HG03175 (cell line): ENCODE measurements around the gene PTPN2.
"Not testable (repeated sequence)": the region's sequence is repeated elsewhere in the genome, so short reads cannot be mapped to it uniquely, and the experiment has no call there.

Experiments used
- ATAC-seq: cut with Tn5 transposase; IDR thresholded peaks from one replicate; pipeline ENCODE4 v1.9.1; 2021; ENCODE audit warnings: mild to moderate bottlenecking, moderate library complexity; ENCODE audit not compliant: unreplicated experiment

The PTPN2 gene

DNA sequence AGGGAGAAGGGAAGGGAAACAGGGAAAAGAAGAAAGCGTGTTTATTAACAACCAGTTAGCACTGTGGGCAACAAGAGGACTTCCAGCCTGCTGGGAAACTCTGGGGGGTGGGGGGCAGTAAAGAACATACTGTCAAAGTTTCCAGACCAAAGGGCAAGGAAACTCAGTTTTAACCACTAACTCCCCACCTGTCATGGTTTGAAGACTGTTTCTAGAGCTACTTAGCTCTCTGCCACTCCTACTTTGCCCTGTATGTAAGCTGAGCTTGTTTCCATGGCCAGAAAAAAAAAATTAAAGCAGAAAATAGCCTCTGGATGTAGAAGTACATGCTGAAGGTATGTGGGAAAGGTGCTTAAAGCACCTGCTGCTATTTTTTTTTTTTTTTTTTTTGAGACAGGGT lies 11.0 kb upstream of the PTPN2 start:
- no peak for ATAC-seq

DNA sequence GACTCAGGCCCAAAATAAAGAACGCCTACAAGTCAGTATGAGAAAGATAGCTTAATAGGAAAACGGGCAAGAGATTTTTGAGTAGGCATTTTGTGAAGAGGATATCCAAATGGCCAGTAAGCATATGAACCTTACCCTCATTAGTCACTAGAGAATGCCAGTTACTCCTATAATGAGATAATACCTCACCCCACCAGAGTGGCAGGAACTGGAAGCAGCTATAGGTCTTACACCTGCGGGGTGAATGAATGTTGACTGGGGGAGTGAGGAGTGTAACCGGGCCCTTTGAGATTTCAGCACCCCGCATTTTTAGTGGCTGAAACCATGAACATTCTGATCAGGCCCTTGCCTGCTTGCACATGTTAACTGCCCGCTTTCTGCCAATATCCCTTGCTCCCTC lies 7.5 kb upstream of the PTPN2 start:
- no peak for ATAC-seq

DNA sequence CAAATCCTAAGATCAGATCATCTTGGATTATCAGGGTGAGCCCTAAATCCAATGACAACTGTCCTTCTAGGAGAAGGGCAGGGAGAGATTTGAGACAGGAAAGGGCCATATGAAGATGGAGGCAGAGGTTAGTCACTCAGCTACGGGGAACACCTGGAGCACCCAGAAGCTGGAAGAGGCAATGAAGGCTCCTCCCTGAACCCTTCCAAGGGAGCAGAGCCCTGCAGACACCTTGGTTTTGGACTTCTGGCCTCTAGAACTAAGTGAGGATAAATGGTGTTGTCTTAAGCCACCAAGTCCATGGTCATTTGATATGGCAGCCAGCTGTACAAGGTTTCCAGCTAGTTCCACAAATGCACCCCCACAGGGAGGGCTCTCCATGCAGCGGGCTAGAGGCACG lies 6.9 kb upstream of the PTPN2 start:
- no peak for ATAC-seq

DNA sequence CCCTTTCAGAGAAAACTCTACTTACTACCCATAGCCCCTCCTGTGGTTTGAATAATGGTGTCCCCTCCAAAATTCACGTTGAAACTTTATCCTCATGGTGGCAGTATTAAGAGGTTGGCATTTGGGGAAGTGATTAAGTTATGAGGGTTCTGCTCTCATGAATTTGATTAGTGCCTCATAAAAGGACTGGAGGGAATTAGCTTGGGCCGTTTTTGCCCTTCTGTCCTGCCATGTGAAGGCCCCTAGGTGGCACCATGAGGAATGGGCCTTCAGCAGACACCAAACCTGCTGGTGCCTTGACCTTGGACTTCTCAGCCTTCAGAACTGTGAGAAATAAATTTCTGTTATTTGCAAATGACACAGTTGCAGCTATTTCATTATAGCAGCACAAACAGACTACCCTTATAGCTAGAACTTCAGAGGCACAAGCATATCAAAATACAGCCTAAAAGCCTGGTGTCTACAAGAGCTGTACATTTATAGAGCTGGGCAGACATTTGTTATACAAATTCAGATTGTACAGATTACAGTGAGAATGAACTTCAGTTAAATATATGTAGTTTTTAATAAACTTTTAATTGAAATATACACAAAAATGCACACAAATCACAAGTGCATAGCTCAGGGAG lies 2.6 kb upstream of the PTPN2 start:
- ATAC-seq: no peak

DNA sequence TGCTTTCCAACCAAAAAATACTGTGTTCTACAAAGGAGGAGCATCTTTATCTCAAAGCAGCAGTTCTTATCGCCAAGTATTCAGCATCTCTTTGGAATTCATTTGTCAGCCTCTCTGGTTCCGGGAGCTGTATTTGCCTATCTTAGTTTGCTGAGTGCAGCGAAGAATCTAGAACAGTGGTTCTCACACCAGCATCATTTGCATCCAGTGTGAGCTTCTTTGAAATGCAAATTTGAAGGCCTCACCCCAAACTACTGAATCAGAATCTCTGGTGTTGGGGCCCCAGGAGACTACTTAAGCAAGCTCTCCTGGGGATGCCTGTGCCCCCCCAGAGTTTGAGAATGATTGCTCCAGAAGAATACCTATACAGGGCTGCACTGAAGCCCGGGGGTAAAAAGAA lies 1.5 kb upstream of the PTPN2 start:
- ATAC-seq: peak; percentile 27

DNA sequence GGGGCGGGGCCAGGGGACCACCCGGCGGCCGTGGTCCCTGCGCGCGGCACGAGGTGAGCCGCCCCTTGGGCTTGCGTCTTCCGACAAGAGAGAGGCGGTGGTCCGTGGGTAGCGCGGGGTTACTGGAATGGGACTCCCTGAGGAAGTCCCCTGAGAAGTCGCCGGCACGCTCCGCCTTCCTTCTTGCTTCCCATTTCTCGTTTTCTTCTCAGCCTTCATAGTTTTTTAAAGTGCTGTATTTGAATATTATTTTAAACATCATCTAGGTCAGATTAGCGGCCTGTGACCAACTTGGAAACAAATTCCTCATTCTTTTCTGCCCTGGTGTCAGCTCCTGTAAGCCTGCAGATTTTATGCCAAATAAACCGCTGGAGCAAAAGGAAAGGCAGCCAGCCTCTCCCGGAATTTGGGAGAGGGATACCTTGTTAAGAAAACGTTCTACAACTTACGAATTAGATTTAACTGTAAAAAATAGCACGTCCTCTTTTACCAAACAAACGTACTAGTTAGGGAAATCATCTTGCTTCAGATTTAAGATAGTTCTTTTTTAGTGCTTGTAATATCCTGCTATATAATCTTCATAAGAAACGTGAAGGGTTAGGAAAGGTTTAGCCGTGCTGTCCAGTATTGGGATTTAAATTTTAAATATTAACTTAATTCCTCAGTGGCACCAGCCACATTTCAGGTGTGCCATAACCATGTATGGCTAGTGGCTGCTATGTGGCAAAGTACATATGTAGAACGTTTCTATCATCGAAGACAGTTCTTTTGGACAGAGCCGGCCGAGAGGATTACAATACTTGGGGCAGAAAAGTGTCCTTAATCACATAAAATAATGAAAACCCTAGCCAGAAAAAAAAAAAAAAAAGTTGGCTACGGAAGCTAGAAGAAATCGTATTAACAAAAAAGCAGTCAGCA lies 628 bp upstream of the PTPN2 start:
- no peak for ATAC-seq

DNA sequence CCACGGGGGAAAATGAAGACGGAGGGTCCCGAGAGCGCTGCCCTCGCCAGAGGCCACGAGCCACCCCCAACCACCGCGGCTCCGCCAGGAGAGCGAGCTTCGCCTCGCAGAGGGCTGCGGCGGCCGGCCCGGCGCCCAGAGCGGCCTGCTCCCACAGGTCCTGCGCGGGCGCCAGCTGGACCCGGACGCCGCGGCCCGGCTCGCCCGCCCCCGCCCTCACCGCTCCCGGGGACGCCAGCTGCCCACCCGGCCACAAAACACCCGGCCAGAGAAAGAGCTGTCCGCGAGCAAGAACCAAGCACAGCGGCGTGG lies 709 bp downstream of the PTPN2 start:
- ATAC-seq: peak; percentile 6

DNA sequence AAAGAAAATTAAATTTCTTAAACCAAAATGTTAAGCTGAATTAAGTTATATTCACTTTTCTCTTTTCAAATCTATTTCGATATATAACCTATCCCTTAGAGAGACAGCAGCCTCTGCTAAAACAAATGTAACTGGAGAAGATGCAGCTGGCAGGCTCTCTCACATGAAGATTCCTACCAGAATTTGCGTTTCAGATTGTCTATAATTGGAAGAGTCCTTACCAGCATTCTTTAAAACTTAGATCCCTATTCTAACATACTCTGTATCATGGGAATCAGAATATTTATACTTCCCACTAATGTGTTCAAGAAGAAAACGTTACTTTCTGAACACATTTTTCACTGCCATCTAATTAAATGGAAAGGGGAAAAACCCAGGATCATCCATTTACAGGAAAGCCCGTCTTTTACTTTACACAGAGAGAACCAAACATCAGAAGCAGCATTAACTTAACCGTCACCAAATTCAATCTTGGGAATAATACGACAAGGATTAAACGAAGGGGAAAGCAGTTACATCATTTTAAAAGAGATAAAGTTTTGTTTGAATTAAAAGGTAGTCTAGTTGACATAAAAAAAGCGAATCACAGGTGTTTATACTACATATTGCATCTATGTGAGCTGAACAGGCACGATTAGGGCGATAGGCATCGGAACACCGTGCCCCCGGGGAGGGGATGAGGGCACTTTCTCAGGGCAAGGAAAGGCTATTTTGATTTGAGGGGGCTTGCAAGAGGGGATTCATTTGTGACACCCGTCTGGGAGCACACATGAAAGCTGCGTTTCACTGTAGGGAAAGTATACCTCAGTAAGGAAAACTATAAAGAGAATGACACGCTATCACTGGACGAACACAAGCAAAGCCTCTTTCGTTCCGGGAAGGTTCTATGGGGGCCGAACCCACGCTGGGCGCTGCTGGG lies 1.3 kb downstream of the PTPN2 start:
- no peak for ATAC-seq

DNA sequence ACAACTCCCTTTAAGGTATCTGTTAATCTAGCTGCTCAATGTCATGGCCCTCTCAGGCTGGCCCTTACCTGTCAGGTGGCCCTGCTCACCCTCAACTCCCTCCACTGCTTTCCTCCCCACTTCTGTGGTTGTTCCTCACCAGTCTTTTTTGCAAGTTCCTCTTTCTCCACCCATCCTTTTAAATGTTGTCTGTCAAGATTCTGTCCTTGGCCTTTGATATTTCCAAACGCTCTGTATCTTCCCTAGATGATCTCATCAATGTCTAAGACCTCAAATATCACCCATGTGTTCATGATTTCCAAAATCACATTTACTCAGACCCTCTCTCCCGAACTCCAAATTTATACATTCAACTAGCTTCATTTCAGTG lies 3.5 kb downstream of the PTPN2 start:
- no peak for ATAC-seq

DNA sequence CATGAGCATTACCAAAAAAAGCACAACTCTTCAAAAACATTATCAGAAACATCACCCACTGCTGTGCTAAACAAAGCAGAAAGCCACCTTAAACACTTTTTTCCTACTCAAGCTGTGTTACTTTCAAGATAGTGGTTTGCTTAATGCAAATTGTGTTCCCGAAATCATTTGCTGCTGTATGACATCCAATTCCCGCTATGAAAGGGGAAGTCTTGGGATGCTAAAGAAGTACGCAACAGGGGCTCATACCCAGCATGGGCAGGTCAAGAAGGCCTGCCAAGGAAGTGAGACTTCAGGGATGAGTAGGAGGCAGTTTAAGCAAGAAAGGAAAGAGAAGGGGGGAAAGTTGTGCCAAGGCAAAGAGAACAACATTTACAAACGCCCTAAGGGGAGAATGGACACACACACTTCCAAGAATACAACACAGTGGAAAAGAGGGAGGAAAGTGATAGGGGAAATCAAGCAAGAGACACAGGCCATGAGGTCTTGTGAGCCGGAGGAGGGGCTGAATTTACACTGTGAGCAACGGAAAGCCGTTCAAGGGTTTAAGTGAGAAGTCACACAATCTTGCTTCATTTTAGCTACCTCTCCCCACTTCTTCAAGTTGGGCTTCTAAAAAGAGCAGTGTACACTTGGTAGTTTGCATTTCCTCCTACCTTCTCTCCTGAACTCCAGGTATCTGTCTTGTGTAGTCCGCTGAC lies 4.0 kb downstream of the PTPN2 start:
- ATAC-seq: no peak

DNA sequence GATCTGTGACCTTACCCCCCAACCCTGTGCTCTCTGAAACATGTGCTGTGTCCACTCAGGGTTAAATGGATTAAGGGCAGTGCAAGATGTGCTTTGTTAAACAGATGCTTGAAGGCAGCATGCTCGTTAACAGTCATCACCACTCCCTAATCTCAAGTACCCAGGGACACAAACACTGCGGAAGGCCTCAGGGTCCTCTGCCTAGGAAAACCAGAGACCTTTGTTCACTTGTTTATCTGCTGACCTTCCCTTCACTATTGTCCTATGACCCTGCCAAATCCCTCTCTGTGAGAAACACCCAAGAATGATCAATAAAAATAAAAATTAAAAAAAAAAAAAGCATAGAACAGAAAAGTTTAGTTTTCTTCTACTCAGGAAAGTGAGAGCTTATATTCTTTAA lies 9.0 kb downstream of the PTPN2 start:
- not testable (repeated sequence) for ATAC-seq

DNA sequence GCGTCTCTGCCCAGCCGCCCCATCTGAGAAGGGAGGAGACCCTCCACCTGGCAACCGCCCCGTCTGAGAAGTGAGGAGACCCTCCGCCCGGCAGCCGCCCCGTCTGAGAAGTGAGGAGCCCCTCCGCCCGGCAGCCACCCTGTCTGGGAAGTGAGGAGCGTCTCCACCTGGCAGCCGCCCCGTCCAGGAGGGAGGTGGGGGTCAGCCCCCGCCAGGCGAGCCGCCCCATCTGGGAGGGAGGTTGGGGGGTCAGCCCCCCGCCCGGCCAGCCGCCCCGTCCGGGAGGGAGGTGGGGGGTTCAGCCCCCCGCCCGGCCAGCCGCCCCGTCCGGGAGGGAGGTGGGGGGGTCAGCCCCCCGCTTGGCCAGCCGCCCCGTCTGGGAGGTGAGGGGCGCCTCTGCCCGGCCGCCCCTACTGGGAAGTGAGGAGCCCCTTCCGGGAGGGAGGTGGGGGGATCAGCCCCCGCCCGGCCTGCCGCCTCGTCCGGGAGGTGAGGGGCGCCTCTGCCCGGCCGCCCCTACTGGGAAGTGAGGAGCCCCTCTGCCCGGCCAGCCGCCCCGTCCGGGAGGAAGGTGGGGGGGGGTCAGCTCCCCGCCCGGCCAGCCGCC lies 10.0 kb downstream of the PTPN2 start:
- ATAC-seq: not testable (repeated sequence)

DNA sequence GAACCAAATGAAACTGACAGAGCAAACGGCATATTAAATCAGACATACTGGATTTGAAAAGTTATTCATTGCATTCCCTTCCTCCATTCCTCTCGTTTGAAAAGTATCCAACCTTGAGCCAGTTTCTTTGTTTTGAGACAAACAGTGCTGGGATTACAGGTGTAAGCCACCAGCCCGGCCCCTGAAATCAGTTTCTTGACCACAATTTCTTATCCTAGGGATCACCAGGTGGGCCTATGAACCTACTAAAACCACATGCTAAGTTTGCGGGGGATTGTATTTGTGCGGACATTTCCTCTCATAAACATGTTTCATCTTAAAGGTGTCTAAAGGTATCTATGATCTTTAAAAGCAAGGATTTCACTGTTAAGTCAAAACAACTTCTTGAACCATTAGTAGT lies 11.6 kb downstream of the PTPN2 start:
- ATAC-seq: no peak

DNA sequence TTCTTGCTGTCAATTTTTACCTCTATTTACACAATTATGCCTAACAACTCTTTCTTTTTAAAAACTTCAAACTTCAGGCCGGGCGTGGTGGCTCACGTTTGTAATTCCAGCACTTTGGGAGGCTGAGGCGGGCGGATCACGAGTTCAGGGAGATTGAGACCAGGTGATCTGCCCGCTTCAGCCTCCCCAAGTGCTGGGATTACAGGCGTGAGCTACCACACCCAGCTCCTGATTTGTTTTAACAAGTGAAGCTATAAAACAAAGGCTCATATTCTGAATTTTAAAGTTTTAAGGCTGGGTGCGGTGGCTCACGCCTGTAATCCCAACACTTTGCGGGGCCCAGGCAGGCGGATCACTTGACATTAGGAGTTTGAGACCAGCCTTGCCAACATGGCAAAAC lies 15.5 kb downstream of the PTPN2 start:
- no peak for ATAC-seq

DNA sequence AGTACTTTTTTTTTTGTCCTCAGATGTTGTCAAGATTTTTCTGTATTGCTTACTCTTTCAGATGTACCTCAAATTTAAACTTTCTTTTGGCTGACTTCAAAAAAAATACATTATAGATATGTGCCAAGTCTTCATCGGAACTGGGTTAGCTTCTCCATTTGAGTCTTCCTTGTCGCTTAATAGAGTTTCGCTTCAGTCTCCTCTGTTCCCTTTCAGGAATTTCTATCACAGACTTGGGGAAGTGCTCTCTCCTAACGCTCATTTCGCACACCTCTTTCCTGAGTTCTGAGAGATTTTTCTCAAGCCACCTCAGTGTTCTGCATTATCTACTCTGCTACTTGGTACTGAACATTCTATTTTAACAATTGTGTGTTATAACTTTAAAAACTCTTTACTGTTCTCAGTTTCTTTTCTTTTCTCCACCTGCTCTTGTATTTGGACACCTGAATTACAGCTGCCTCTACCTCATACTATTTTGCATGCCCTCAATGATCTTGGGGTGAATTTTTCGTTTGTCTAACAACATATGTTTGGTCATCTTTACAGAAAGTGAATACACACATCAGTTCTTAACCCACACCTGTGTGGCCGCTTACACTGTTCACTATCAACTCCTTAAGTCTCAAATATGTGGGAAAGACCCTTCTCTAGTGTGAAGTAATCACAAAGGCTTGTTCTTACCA lies 16.5 kb downstream of the PTPN2 start:
- ATAC-seq: no peak

DNA sequence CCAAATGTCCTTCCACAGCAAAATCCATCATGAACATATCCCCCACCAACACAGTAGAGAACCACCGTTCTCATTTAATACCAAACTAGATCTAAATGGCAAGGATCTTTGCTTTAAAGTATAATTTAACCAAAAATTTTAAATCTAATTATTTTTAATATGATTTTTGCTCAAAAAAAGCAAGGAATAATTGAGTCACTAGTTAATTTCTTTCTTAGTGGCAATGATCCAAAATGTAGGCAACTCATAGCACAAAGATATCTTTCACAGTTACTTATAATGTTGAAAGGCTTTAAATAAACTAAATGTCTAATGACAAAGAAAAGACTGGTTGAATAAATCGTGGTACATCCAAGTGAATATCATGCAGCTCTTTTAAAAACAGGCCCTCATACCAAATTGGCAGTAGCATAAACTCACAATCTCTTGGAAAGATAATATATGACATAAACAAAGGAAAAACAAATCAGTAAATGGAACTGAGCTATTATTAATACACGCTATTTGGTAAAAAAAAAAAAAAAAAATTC lies 20.3 kb downstream of the PTPN2 start:
- no peak for ATAC-seq

DNA sequence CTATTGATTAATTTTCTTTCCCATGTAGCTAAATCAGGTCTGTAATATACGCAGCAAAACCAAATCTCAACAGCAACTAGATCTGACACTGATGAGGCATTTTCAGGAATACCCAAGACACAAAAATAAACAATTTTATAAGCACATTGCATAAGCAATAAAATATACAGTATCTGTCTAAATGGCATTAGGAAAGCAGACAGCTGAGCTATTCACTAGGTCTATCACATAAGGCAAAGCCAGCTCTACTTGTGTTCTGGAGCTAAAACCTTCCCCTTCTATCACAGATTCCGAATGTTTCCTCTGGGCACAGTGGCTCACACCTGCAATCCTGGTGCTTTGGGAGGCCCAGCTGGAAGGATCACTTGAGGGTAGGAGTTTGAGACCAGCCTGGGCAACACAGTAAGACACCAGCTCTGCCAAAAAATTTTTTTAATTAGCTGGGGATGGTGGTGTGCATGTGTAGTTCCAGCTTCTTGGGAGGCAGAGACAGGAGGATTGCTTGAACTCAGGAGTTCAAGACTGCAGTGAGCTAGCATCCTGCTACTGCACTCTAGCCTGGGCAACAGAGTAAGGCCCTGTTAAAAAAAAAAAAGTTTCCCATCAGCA lies 21.1 kb downstream of the PTPN2 start:
- ATAC-seq: no peak

DNA sequence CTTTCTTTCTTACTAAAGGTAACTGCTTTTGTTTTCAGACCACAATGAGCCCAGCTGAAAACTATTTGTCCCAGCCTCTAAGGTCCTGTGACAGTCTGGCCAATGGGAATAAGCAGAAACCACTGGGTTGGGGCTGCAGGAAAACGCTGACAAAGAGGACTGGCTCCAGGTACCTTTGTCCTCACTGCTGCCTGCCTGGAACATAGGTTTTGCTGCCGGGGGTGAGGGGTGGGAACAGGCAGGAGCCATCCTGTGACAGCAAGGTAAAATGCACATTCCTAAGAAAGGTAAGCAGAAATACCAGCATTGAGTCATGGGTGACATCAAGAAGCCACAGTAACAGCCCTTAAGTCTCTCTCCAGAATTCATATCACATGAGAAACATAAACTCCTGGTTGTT lies 21.6 kb downstream of the PTPN2 start:
- no peak for ATAC-seq

DNA sequence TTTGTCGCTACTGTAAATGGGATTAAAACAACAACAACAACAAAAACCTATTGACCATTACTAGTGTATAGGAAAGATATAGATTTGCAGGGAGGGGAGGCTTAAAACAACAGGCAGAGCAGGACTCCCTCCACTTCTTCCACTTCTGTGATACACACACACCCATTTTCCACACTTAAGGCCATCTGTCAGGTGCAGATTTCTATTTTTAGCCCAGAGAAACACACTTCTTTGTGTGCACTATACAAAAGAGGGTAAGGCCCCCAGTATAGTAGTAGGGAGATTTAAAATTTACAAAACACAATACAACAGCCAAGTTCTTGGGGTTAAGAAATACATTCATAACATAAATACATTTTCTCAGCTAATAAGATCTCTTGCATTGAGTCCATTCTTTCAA lies 22.4 kb downstream of the PTPN2 start:
- no peak for ATAC-seq
